Measurements from ENCODE around the gene STRIP2.
A peak's percentile ranks its signal among the peaks of the same experiment; 100 is the strongest.
"Not testable (repeated sequence)": the region's sequence is repeated elsewhere in the genome, so short reads cannot be mapped to it uniquely, and the experiment has no call there.

The STRIP2 gene

DNA sequence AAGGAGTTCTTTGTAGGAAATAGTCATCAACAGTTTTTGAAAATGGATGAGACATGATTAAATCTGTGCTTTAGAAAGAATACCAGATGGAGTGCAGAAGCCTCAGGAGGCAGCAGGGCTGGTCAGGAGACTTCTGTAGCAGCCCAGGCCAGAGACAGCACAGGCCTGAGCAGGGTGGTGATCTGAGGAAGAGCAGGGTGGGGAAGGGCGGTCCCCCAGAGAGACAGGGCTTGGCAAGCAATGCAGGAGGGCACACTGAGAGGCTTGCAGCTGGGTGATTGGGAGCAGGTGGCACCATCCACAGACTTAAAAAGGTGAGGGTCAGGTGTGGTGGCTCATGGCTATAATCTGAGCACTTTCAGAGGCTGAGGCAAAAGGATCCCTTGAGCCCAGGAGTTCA lies 63.8 kb downstream of the STRIP2 start:
- no peak for DNase-seq

DNA sequence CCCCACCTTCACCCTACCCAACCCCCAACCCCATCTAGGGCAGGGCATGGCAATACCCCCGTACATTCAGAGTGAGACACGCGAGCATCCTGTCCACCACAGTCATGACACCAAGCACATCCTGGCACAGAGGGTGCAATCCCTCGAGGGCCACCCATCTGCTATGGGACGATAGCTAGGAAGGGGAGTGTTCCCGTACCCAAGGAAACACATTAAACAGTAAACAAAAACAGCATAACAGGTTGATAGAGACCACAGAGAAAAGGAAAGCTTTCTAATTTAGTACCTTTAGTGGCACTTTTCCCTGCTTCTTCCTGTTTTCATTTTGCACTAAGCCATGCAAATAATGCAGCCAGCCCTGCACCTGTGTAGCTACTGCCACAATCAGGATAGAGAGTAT lies 65.8 kb downstream of the STRIP2 start:
- no peak for DNase-seq

DNA sequence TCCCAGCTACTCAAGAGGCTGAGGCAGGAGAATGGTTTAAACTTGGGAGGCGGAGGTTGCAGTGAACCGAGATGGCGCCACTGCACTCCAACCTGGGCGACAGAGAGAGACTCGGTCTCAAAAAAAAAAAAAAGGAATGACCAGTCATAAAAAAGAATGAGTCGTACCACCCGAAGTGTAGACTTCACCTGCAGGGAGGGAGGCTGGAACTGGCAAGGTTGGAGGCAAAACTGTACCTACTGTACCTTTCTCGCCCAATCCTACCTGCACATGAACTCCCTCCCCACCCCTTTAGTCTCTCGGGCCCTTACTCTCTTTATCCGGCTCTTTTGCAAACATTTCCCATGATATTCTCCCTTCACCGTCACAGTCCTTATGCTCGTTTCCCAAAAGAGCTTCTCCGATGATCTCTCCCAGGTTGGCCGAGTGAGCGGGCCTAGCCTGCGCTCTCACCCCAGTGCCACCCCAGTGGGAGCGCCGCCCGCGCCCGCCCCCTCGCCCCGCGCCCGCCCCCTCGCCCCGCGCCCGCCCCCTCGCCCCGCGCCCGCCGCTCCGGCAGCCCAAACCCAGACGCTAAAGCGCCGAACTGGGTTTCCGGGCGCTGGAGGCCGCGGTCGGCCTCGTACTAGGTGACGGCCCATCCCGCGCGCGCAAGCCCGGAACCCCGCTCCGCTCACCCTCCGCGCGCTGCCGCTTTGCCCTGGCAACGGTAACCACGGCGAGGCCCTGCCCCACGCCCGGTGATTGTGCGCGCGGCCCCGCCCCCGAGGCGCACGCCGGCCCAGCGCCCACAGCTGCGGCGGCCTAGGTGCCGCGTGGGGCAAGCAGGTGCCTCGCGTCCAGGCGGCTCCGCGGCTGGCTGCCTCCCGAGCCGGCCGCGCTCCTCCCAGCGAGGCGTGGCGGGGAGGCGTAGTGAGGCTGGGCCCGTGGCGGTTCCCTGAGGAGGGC lies 67.8 kb downstream of the STRIP2 start, which contains the start of gene SMKR1:
Gene SMKR1 (plus strand): TSS at position 772 of the 948 bp plus-strand sequence. CDS start 294 bp downstream, outside the sequence.
- DNase-seq, result peak; percentile 88 to 94

DNA sequence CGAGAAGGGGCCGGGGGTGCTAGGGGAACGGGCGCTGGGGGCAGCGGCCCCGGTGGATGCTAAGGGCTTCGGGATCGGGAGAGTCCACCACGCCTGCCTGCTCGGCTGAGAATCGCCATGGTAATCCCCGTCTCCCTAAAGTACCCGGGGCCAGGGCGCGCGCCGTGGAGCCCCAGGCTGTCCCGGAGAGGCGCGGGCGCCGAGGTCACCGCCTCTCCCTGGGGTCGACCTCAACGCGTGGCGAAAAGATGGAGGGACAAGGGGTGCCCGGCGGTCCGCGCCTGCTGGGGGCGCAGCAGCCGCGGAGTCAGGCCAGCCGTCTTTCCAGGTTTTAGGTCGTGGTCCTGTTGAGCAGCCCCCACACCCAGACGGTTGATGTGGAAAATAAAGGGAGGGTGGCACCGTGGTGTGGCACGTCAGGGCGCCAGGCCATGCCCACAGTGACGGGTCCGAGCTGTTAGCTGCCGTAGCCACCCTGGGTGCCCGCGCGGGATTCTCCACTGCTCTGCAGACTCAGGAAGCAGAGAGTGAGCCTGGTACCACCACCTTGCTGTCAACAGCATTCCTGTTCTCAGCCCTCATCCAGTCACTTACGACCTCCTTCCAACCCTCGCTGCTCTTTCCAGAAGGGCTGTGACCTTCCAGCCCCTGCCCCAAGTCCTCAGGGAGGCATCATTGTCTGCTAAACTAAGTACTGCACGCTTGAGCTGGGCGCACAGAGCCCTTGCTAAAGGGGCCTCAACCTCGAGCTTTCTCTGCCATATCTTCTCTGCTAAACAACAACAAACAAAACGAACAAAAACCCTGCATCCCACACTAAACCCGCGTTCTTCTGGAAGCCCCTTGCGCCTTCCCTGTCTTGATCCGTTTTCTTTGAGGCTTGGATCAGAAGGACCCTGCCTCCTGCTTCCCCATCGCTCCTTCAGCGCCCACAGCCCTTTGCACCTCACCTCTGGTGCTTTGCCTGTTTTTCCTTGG lies 68.8 kb downstream of the STRIP2 start:
- peak; percentile 14 to 17 for DNase-seq

- DNase-seq, result no peak
Observed at GRCh38 chr7:129503725-129504124, 69.5 kb downstream of the STRIP2 start.

DNA sequence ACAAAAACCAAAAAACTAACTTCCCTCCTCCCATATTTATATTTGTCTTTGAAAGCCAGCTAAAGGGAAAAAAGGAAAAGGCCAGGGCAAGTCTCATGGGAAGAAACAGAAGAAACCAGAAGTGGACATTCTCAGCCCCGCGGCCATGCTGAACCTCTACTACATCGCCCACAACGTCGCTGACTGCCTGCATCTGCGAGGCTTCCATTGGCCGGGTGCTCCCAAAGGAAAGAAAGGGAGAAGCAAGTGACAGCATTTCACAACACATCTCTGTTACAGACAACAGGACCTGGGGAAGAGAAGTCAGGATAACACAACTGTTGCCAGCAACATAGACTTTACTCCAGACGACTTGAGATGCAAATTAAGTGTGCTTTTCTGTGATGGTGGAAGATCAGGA lies 78.0 kb downstream of the STRIP2 start:
- no peak for DNase-seq

DNA sequence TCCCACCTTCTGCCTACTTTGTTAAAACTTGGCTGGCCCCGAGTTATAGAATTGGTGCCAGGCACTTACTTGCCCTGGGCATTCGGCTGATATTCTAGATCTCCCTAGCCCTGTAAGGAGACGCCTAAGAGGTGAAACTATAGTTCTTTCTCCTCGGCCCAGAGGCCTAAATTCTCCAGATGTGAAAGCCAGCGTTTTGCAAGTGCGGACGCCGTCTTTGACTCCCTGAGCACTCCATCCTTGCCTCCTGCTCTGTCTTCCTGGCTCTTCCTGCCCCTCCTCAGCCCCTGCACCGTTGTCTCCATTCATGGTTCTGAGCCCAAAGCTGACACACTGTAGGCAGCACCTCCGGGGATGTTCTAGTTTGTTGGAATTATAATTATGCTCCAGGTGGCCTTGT lies 79.3 kb downstream of the STRIP2 start:
- no peak for DNase-seq

GRCh38 chr7:129514683-129515082 lies 80.5 kb downstream of the STRIP2 start:
- DNase-seq, result no peak

DNA sequence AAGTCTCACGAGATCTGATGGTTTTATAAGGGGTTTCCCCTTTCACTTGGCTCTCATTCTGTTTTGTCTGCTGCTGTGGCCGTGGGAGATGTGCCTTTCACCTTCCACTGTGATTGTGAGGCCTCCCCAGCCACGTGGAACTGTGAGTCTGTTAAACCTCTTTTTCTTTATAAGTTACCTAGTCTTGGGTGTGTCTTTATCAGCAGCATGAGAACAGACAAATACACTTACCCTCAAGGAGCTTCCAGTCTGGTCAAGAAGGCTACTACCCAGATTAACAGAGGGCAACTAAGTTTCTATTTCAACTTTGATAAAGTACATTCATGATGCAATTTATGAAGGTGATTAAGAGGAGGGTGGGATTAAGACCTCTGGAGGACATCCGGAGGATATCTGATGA lies 81.1 kb downstream of the STRIP2 start:
- no peak for DNase-seq

DNA sequence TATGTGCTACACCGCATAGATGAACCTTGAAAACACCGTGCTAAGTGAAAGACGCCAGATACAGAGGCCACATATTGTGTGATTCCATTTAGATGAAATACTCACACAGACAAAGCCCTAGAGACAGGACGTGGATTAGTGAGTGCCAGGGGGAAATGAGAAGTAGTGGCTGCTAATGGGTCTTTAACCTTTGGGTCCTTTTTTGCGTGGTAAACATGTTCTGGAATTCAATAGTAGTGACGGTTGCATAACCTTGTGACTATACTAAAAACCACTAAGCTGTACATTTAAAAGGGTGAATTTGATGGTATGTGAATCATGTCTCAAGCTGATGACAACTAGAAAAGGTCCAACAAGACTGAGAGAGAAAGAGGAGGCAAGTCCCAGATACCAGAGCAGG lies 83.7 kb downstream of the STRIP2 start:
- no peak for DNase-seq

GRCh38 chr7:129519464-129519863 lies 85.2 kb downstream of the STRIP2 start:
- no peak for DNase-seq

DNA sequence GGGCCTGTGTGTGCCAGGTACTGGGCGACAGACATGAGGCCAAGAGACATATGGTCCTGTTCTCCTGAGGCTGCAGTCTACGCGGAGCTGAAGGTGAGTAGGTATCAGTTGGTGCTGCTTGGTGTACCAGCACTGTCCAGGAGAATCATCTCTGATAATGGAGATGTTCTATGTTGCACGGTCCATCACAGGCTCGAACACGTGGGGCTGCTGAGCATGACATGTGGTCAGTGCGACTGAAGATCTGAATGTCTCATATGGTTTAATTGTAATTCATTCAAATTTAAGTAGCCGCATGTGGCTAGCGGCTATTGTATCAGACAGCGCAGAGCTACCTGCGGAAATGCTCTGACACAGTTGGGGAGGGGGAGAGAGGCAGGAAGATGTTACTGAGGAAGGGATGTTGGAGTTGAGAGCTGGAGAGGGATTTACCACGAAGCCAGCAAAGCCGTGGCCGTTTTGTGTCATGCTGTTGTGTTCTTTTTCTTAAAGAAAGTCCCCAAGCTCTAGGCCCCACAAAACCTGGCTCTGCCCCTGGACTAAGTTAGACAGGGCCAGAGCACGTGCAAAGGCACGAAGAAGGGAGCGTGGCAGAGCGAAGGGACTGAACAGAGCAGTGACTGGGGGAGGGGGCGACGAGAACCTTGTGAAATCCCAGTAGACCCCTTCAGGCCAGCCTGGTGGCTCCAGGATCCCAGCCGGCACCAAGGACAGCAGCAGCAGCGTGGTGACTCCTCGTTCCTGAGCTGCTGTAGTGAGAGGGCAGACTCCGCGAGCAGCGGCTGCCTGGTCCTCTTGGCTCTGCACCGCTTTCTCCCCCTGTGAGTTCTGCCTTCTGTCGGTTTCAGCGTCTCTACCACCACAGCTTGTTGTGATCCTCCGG lies 88.1 kb downstream of the STRIP2 start:
- no peak for DNase-seq

- no peak for DNase-seq
Observed at GRCh38 chr7:129522971-129523340, 88.7 kb downstream of the STRIP2 start.

DNA sequence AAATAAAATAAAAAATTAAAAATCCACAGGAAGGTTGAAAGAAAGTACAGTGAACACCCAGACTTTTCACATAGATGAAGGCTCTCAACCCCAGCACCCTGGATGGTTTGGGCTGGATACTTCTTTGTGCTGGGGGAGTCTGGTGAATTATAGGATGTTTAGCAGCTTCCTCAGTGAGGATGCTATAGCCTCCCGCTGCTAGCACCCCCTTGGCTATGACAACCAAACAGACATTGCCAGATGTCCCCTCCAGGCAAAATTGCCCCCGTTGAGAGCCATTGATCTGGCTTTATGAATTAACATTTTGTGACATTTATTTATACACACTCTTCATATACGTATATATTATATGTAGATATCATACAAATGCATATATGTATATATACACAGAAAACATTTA lies 89.7 kb downstream of the STRIP2 start:
- DNase-seq, result no peak

DNA sequence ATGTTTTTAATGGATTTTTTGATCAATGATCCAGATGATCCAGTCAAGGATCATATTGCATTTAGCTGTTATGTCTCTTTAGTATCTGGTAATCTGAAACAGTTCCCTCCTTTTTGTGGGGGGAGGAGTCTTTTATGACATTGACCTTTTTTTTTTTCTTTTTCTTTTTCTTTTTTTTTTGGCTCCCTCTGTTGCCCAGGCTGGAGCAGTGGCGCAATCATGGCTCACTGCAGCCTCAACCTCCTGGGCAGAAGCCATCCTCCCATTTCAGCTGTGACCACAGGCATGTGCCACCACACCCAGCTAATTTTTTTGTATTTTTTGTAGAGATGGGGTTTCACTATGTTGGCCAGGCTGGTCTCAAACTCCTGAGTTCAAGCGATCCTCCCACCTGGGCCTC lies 90.2 kb downstream of the STRIP2 start:
- not testable (repeated sequence) for DNase-seq

DNA sequence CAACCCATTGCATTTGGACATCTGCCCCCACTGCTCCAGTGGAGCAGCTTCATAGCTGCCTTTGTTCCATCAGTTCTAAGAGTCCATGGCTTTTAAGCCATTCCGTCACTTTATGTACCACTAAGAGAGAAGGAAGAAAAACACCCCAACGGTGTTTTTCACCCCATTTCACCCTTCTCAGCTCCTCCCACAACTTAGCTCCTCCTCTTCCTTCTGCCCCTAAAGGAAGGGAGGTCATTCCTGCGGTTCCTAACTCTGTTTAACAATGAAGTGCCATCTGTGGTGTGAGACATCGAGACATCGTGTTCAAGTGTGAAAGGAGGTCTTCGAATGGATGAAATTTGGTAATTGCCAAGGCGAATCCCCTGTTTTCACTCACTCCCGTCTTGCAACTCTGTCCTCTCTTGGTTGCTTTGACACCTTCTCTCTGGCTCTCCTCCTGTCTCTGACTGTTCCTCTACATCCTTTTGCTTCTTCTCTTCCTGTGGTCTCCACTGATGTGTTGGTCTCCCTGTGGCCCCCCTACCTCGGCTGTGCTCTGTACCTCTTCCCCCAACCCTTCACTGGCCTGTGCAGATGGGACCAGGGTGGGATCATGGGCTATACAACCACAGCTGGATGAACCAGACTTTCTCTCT lies 91.1 kb downstream of the STRIP2 start:
- DNase-seq, result no peak

- DNase-seq, result no peak
Observed at GRCh38 chr7:129529643-129530042, 95.4 kb downstream of the STRIP2 start.

- DNase-seq, result peak; percentile 11 to 19
Observed at GRCh38 chr7:129530795-129531391, 96.7 kb downstream of the STRIP2 start.

DNA sequence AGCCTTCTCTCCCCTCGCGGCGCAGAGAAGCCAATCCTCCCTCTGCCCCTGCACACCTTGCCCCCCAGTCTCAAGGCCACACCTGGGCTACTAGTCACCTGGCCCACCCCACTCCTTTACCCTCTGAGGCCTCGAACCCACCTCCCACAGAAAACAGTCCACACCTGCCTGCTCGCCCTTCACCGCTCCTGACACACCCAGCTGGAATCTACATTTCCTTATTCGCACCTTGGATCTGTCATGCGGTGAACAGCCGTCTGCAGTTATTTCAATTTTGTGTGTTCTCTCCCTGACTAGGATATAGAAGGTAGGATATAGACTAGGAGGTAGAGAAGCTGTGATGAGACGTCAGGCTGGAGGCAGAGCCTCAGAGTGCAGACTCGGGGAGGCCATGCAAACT lies 97.5 kb downstream of the STRIP2 start:
- no peak for DNase-seq

DNA sequence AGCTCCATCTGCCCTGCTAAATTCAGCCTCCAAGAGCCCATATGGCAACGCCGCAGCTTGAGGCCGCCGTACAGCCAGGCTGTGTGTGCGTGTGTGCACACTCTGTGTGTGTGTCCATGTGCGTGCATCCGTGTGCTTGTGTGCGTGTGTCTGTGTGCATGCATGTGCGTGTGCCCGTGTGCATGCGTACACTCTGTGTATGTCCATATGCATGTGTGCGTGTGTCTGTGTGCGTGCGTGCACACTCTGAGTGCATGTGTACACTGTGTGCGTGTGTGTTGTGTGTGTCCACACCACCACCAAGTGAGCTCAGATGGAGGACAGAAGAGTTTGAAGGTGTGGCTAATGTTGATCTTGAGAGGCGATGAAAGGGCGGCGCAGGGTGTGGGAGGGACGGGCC lies 98.1 kb downstream of the STRIP2 start:
- no peak for DNase-seq

GRCh38 chr7:129534558-129535274 lies 100.5 kb downstream of the STRIP2 start:
- DNase-seq, result not testable (repeated sequence)

Data from activated CD4-positive, alpha-beta T cell treated with anti-CD3 and anti-CD28 coated beads for 4 hours (primary cell).